KG1 (cell line): Measurements from ENCODE around the gene OR4K13.

Experiments used
- DNase-seq: peaks from one replicate; lab custom pipeline; 2025; lab: John Stamatoyannopoulos, UW

OR4K13 gene, protein sequence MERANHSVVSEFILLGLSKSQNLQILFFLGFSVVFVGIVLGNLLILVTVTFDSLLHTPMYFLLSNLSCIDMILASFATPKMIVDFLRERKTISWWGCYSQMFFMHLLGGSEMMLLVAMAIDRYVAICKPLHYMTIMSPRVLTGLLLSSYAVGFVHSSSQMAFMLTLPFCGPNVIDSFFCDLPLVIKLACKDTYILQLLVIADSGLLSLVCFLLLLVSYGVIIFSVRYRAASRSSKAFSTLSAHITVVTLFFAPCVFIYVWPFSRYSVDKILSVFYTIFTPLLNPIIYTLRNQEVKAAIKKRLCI

GRCh38 chr14:20035938-20036337 is at the start of gene OR4K13:
Gene OR4K13 (minus strand): TSS chr14:20036038. CDS start chr14:20034758, 1,280 bp downstream.
- DNase-seq = no peak

GRCh38 chr14:20059745-20060144 is 23.9 kb upstream of the OR4K13 start, which contains the start of gene OR4L1:
Gene OR4L1 (plus strand): TSS chr14:20060045. CDS start chr14:20060045, 0 bp downstream.
- DNase-seq = no peak

DNA sequence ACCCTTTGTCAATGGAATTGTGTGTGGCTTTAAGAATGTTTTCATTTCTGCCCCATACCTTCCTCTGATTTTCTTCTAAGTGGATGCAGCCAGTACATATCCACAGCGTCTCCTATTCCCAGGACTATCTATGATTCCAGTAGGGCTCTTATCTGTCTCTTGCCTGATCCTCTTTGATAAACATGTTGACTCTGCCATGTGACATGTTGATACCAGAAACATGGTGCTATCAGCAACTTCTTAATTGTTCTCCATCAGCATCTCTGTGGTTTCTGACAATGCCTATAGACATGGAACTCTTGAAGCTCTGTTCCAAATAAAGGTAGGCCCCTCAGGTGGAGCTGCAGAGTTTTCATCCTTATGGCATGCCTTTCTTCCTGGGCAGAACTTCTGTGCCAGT is 12.4 kb upstream of the OR4K13 start:
- DNase-seq = no peak

- no peak for DNase-seq
Measured at GRCh38 chr14:20044243-20044642, 8.4 kb upstream of the OR4K13 start.

- DNase-seq = no peak
Measured at GRCh38 chr14:20035449-20035848, 389 bp downstream of the OR4K13 start.

DNA sequence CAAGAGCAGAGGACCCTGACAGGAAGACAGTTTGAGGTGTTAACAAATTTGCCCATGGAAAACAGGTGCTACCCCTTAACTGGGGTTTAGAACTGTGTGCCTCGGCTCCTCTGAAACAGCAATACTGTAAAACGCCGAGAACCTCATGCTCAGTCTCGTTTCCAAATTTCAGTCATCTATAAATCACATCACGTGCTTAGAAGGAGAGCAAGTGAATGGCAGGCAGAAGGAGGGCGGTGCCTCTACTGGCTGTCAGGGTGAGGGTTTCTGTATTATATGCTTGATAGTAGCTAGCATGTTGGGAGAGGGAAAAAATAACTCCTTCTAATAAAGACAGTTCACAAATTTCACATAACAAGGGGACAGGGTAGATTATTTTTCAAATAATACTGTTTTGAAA is 4.8 kb downstream of the OR4K13 start:
- no peak for DNase-seq

DNA sequence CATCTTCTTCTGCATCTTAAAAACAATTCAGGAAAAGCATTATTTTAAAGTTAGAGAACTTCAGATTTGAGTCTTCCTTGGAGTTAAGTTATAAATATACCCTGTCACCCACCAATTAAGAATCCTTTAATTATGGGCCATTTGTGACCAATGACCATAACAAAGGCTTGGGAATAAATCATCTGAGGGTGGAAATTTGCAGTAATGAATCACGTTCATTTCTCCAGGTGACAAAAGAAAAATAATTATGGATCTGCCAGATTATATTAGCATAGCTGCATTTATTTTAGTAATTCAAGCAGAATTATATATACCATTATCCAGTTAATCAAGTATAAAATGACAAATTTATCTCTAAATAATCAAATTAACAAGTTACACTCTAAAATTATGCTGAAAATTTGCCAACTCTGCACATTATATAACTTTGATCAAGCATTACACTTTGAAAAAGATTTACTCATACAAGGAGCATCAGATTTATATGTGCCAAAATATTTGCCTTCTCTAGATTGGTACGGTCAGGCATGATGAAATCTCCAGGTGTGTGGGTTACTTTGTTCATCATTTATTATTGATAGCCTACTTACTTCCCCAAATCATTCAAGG is 16.5 kb downstream of the OR4K13 start, which contains the start of gene OR4K14:
TSS of gene OR4K14 (minus strand) at position 51 of the 609 bp plus-strand sequence. CDS start 4,114 bp downstream, outside the sequence.
- no peak for DNase-seq

- DNase-seq = no peak
Measured at GRCh38 chr14:20008156-20008555, 27.7 kb downstream of the OR4K13 start.

DNA sequence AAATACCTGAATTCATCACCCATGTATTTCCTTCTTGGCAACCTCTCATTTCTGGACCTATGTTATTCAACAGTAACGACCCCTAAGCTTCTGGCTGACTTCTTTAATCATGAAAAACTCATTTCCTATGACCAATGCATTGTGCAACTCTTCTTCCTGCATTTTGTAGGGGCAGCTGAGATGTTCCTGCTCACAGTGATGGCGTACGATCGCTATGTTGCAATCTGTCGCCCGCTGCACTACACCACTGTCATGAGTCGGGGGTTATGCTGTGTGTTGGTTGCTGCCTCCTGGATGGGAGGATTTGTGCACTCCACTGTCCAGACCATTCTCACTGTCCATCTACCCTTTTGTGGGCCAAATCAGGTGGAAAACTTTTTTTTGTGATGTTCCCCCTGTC is 33.5 kb downstream of the OR4K13 start:
- DNase-seq = no peak

DNA sequence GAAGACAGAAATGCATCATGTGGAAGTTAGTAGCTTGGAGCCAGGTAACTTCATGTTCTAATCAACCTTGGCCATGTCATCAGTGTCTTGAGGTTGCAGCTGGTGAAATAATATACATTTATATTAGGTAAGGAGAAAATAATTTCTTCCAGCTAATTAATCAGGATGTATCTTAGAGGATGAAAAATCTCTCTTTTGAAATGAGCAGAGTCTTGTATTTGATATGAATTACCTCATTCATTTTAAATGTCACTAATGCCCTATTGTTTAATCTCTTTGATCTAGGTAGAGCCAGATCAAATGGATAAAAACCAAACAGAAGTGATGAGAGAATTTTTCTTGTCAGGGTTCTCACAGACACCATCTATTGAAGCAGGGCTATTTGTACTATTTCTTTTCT is 34.0 kb downstream of the OR4K13 start, which contains the start of gene OR4Q2:
TSS of gene OR4Q2 (plus strand) at position 301 of the 400 bp plus-strand sequence.
- DNase-seq = no peak

- DNase-seq = no peak
Measured at GRCh38 chr14:19993438-19993837, 42.4 kb downstream of the OR4K13 start.
